Osteoblast (primary cell): ENCODE measurements around the gene PTPRN2. TPM values are rescaled to one million over a fixed set of nuclear protein-coding genes. Genes with fewer than 3 reads are reported as not detected.

ENCODE experiments used
- DNase-seq: peaks from one replicate; pipeline ENCODE4 v3.0.0; 2011; ENCODE audit warnings: low spot score, mixed read lengths; ENCODE audit not compliant: insufficient read length; ENCODE audit errors: missing footprints
- H2AFZ ChIP-seq: 2 replicates; pipeline ENCODE4 v1.6.0; 2011; ENCODE audit warnings: mild to moderate bottlenecking, low read length
- H3K27ac ChIP-seq: 2 replicates; pipeline ENCODE4 v1.5.1; 2011; ENCODE audit warnings: mild to moderate bottlenecking, low read depth, low read length, moderate library complexity
- H3K27me3 ChIP-seq: 2 replicates; pipeline ENCODE4 v1.6.0; 2012; ENCODE audit warnings: mild to moderate bottlenecking, control low read depth, inconsistent platforms, low read length, moderate library complexity; ENCODE audit not compliant: insufficient read depth
- H3K36me3 ChIP-seq: 2 replicates; pipeline ENCODE4 v1.5.1; 2011; ENCODE audit warnings: mild to moderate bottlenecking, low read length, control low read depth, moderate library complexity; ENCODE audit not compliant: insufficient read depth
- H3K4me1 ChIP-seq: 2 replicates; pipeline ENCODE4 v1.5.1; 2011; ENCODE audit warnings: mild to moderate bottlenecking, low read length, control low read depth, moderate library complexity; ENCODE audit not compliant: insufficient read depth
- H3K4me2 ChIP-seq: 2 replicates; pipeline ENCODE4 v1.6.0; 2011; ENCODE audit warnings: mild to moderate bottlenecking, low read length; ENCODE audit not compliant: insufficient read depth
- H3K4me3 ChIP-seq: fragments of 200-600 bp; sonication (generic); 3 replicates; pipeline ENCODE4 v1.5.1; 2012; ENCODE audit warnings: mild to moderate bottlenecking, low read length, inconsistent platforms; ENCODE audit not compliant: insufficient read depth
- H3K79me2 ChIP-seq: 2 replicates; pipeline ENCODE4 v1.6.0; 2012; ENCODE audit warnings: mild to moderate bottlenecking, low read length, control low read depth, inconsistent platforms; ENCODE audit not compliant: insufficient read depth
- H3K9me3 ChIP-seq: 2 replicates; pipeline ENCODE4 v1.5.1; 2011; ENCODE audit warnings: low read depth, low read length, control low read depth
- H4K20me1 ChIP-seq: 2 replicates; pipeline ENCODE4 v1.6.0; 2012; ENCODE audit warnings: mild to moderate bottlenecking, low read length, control low read depth; ENCODE audit not compliant: insufficient read depth
- total RNA-seq: library from RNA; depleted of rRNA; stranded (reverse); fragments of >200 nt; gene quantifications from 2 replicates; pipeline ENCODE4 v1.2.3, GENCODE V29; 2012
- TF ChIP-seq, protein P1 (sequence below): IDR thresholded peaks from 2 replicates; pipeline ENCODE4 v1.5.1; 2011; ENCODE audit warnings: mild to moderate bottlenecking, low read depth, low read length, moderate library complexity; ENCODE audit errors: extremely low read depth

The PTPRN2 gene
- total RNA-seq, 1 donor: 0.36 TPM

DNA sequence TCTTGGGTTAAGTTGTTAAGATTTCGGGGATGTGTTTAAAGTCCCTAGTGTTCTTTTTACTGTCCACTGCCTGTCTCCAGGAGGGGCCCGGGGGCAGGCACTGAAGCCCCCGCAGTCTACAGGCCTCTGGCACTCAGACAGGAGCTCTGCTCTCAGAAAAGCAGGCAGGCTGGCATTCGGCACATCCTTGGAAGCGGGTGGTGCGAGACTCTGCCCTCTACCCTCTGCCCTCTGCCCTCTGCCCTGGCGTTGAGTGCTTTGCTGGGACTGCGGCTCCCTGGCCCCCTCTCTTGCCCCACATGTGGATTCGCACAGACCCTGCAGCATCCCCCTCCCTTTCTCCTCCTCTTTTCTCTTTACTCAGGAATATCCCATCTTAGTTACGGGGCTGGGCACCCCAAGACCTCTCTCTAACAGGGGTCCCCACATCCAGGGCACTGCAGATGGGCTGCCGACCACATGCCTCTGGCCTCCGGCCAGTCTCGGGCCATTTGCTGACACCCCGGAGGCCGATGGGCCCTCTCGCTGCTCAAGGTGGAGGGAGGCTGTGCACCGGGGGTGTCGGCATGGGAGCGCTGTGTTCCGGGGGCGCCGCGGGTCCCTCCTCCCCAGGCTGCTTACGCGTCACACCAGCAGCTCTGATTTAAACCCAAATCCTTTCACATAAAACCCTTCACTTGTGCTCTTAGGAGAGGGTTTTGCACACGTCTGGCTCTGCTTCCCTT is 770.9 kb downstream of the PTPRN2 start:
- Histone ChIP-seq H3K27me3 (no peaks in the 10 kb centered on the region), H3K79me2 (no peaks in the 10 kb centered on the region), H3K4me3 (no peak overlapping the region), H3K4me1 (no peaks in the 10 kb centered on the region), H3K27ac (no peak overlapping the region), H3K9me3 (no peaks in the 10 kb centered on the region), H2AFZ (no peak overlapping the region), H3K4me2 (no peak overlapping the region), H3K36me3 (no peaks in the 10 kb centered on the region), H4K20me1 (no peaks in the 10 kb centered on the region)
- TF ChIP-seq, protein P1, sequence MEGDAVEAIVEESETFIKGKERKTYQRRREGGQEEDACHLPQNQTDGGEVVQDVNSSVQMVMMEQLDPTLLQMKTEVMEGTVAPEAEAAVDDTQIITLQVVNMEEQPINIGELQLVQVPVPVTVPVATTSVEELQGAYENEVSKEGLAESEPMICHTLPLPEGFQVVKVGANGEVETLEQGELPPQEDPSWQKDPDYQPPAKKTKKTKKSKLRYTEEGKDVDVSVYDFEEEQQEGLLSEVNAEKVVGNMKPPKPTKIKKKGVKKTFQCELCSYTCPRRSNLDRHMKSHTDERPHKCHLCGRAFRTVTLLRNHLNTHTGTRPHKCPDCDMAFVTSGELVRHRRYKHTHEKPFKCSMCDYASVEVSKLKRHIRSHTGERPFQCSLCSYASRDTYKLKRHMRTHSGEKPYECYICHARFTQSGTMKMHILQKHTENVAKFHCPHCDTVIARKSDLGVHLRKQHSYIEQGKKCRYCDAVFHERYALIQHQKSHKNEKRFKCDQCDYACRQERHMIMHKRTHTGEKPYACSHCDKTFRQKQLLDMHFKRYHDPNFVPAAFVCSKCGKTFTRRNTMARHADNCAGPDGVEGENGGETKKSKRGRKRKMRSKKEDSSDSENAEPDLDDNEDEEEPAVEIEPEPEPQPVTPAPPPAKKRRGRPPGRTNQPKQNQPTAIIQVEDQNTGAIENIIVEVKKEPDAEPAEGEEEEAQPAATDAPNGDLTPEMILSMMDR: no peak
- no peak for DNase-seq

DNA sequence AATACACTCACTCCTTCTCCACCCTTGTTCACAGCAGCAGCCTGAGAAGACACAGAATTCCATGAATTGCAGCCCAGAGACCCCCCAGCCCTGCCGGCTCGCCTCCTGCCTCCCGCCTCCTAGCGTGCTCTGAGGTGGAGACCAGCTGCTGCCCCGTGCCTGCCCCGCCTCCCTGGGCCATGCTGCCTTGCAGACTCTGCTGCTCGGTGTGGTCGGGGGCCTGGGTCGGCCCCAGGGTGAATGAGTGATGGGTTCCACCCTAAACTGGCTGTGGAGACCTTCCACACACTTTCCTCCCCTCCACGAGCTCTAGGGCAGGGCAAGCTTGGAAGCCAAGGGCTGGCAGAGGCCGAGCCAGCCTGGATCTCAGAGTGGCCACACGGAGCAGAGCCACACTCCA is 771.5 kb downstream of the PTPRN2 start:
- DNase-seq: no peak
- TF ChIP-seq, protein P1: no peak
- H2AFZ ChIP-seq: no peak overlapping the region
- H3K36me3 ChIP-seq: no peaks in the 10 kb centered on the region
- no peaks in the 10 kb centered on the region for H4K20me1 ChIP-seq
- H3K4me3 ChIP-seq: no peak overlapping the region
- H3K27me3 ChIP-seq: no peaks in the 10 kb centered on the region
- H3K79me2 ChIP-seq: no peaks in the 10 kb centered on the region
- no peaks in the 10 kb centered on the region for H3K9me3 ChIP-seq
- no peak overlapping the region for H3K4me2 ChIP-seq
- no peak overlapping the region for H3K27ac ChIP-seq
- no peaks in the 10 kb centered on the region for H3K4me1 ChIP-seq

DNA sequence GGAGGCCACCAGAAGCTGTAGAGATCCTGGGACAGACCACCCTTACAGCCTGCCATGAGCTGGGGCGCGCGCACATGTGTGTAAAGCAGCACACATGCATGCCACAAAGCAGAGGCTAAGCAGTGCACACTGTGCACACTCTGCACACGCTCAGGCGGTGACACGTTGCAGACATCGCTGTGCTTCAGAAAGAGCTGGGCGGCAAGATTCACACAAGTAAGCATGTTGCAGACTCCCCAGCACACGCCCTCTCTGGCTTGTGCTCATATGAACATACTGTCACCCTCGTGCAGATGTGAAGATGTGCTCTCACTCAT is 772.0 kb downstream of the PTPRN2 start:
- Histone ChIP-seq H3K36me3 (no peaks in the 10 kb centered on the region), H2AFZ (no peak overlapping the region), H3K4me2 (no peak overlapping the region), H3K9me3 (no peaks in the 10 kb centered on the region), H3K4me3 (no peak overlapping the region), H4K20me1 (no peaks in the 10 kb centered on the region), H3K27ac (no peak overlapping the region), H3K79me2 (no peaks in the 10 kb centered on the region), H3K4me1 (no peaks in the 10 kb centered on the region), H3K27me3 (no peaks in the 10 kb centered on the region)
- DNase-seq: no peak
- TF ChIP-seq, protein P1: no peak

DNA sequence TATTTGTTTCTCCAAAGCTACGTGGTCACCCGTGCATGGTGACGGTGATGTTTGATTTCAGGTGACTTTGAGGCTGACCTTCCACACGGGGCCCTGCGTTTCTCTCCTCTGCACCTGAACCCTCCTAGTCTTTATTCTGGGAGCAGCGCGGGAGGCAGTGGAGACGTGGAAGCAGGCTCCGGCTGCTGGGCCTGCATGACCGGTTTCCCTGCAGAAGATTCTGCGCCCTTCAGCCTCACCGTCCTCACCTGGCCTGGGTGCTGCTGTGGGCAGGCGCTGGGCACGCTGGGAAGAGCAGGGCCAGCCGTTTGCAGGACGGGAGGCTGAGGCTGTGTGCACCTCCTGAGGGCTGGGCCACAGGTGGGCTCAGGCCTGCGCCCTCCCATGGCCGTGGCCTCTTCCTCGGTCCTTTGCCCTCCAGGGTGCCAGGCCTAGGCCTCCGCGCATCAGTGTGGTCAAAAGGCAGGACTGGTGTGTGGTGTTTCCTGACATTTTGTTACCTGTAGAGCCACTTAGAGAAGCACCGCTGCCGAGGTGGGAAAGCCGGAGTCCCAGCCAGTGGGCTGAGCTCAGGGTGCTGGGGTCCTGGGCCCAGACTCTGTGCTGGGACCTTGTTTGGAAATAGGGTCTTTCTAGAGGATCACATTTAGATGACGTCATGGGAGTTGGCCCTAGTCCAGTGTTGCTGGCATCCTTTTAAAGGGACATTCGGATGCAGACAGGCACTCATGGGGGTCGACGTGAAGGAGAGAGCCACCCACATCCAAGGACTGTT is 772.5 kb downstream of the PTPRN2 start:
- Histone ChIP-seq H3K79me2 (no peaks in the 10 kb centered on the region), H3K9me3 (no peaks in the 10 kb centered on the region), H3K4me3 (no peak overlapping the region), H3K4me2 (no peak overlapping the region), H2AFZ (no peak overlapping the region), H3K27ac (no peak overlapping the region), H3K36me3 (no peaks in the 10 kb centered on the region), H3K27me3 (no peaks in the 10 kb centered on the region), H4K20me1 (no peaks in the 10 kb centered on the region), H3K4me1 (no peaks in the 10 kb centered on the region)
- no peak for DNase-seq
- TF ChIP-seq, protein P1: no peak
